Measurements from ENCODE around the gene WEE2.

DNA sequence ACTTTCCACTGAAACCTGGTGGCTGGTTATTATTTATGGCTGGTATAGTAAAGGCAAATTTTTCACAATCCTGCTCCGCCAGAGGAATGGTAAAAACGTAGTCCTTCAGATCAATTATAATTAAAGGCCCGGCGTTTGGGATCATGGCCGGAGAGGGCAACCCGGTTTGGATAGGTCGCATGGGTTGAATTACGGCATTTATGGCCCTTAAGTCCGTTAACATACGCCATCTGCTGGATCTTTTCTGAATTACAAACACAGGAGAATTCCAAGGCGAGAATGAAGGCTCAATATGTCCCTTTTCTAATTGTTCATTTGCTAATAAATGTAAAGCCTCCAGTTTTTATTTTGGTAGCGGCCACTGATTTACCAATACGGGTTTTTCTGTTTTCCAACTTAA is 44.5 kb downstream of the WEE2 start:
- TF ChIP-seq POLR2A (IDR thresholded peaks at IDR 0.05; ENCODE audit: borderline replicate concordance, extremely low read depth, insufficient read depth, insufficient read length) (no peak), YY1 (IDR thresholded peaks at IDR 0.05; ENCODE audit: extremely low read depth, insufficient replicate concordance, low read depth, low read length) (no peak)
- TF ChIP-seq, protein P1, sequence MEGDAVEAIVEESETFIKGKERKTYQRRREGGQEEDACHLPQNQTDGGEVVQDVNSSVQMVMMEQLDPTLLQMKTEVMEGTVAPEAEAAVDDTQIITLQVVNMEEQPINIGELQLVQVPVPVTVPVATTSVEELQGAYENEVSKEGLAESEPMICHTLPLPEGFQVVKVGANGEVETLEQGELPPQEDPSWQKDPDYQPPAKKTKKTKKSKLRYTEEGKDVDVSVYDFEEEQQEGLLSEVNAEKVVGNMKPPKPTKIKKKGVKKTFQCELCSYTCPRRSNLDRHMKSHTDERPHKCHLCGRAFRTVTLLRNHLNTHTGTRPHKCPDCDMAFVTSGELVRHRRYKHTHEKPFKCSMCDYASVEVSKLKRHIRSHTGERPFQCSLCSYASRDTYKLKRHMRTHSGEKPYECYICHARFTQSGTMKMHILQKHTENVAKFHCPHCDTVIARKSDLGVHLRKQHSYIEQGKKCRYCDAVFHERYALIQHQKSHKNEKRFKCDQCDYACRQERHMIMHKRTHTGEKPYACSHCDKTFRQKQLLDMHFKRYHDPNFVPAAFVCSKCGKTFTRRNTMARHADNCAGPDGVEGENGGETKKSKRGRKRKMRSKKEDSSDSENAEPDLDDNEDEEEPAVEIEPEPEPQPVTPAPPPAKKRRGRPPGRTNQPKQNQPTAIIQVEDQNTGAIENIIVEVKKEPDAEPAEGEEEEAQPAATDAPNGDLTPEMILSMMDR (IDR thresholded peaks at IDR 0.05 in 2 of 3, conservative IDR thresholded peaks at IDR 0.05 in 1 of 3; ENCODE audit: borderline replicate concordance in 1 of 3, insufficient read depth in 1 of 3, low read depth in 2 of 3, low read length in 2 of 3): peak in 2 of 3 experiments; percentile 43 to 61; a peak in 4 of 6 replicates
